ENCODE measurements around the gene QSER1.
"Not testable (repeated sequence)": the region's sequence is repeated elsewhere in the genome, so short reads cannot be mapped to it uniquely, and the experiment has no call there.

QSER1 gene

DNA sequence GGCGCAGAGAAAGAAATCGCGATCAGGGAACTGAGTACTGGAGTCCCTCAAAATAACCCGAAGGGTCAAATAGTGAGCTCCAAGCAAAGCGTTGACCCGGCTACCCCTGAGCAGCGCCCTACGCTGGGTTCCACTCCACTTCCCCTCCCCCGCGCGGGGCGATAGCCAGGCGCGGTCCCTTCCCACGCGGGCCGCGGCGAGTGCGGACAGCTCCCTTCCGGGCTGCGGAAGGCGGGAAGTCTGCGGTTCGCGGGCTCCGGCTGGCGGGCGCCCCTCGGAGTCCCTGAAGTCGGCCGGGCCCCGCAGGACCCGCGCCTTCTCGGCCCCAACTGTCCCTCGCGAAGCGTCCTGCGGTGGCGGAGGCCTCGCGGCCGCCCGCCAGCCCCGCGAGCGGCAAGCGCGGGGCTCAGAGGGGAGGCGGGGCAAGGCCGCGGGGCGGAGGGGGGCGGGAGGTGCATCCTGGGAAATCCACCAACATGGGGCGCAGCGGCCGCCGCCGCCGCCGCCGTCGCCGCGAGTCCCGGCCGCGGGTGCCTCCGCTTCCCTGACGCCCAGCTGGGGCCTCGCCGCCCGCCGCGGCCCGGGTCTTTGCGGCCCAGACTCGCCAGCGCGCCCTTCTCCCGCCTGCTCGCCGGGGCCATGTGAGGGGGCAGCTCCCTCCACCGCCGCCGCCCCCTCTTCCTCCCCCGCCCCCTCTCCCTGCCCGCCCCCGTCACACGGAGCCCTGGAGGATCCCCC is at the start of gene QSER1:
TSS of gene QSER1 (plus strand) at position 457 of the 738 bp plus-strand sequence. CDS start 315 bp downstream, outside the sequence.
- DNase-seq = peak; percentile 9

DNA sequence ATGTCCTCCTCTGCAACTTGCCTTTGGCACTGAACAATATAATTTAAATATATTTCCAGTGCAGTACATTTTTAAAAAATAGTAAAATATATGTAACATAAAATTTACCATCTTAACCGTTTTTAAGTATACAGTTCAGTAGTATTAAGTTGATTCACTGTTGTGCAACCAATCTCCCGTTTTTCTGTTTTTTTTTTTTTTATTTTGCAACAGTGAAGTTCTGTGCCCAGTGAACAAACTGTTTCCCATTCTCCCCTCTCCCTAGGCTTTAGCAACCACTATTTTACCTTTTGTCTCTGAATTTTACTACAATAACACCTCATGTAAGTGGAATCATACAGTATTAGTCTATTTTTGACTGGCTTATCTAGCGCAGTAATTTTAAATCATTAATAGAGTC is 49.1 kb upstream of the QSER1 start:
- DNase-seq = no peak

DNA sequence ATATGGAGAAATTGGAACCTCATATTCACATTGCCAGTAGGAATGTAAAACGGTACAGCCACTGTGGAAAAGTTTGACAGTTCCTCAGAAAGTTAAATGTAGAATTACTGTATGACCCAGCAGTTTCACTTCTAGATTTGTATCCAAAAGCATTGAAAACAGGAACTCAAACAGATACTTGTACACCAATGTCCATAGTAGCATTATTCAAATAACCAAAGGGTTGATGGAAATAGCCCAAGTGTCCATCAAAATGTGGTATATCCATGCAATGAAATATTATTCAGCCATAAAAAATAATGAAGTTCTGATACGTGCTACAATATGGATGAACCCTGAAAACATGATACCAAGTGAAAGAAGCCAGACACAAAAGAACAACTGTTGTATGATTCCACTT is 45.1 kb upstream of the QSER1 start:
- DNase-seq = no peak

DNA sequence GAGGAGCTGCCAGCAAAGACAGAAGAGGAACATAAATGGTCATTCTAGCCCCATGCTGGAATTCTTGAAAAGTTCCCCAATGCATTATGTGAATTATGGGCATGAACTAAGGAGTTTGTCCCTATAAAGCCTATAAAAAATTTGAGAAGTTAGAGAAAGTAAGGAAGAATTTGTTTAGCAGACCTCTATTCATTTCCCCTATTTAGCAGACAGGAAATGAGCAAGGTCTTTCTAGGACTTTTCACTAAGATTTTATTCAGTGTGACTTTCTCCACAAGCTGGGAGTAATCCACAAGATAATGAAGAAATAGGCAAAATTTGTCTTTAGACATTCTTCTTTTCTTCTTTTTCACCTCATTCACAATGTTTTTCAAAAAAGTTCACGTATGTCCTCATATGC is 42.9 kb upstream of the QSER1 start:
- DNase-seq = no peak

DNA sequence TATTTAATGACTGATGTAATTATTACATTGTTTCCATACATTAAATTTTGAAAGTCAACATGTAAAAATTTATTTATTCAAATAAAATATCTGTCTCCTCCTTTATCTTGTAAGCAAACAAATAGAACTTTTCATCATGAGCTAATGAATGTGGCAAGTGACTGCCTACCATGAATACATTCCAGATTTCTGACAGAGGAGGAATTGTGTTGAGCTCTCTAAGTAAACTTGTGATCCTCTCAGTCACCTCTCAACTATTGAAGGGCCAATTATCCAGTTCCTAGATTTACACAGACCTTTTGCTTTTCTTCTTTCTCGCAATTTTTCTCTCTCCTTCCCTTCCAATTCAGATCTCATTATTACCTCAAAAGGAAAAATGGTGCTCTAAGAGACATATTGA is 41.4 kb upstream of the QSER1 start:
- DNase-seq = no peak

DNA sequence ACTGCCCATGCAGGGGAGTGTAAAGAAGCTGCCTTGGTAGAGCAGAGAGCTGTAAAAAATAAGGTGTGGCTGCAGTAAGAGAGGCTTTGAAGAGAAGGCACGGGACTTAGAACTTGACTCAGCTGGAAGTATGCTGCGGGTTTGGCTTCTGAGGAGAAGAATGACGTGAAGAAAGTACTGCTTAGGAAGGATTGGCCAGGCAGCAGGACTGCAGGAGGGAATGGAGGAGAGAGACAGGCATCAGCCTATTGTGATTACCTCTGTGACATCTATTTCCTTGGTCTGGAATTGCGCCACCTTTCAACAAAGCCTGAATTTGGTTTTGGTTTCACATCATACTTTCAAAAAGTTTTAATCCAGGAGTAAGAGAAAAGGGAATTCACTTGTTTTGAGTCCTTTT is 40.4 kb upstream of the QSER1 start:
- no peak for DNase-seq

DNA sequence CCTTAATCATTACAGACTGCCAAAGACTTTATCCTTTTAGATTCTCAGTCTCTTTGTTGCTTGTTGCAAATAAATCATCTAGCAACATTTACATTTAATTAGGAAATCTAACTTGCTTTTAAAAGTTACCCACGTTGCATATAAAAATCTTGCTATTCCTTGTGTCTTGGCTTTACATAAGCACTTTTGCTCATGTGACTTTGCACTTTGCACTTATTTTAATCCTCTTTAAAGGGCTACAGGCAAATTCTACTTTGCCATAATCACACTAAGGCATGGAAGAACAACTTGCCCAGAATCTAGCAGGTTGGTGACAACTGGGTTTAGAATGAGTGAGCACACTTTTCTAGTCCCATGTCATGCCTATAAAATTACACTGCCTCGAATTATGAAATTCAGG is 37.0 kb upstream of the QSER1 start:
- no peak for DNase-seq

DNA sequence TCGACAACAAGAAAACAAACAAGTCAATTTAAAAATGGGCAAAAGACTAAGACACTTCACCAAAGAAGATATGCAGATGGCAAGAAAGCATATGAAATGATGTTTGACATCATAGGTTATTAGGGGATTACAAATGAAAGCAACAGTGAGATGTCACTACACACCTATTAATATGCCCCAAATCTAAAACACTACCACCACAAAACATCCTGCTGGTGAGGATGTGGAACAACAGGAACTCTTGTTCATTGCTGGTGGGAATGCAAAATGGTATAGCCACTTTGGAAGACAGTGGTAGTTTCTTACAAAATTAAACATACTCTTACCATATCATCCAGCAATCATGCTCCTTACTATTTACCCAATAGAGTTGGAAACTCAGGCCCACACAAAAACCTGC is 33.9 kb upstream of the QSER1 start:
- DNase-seq = no peak

DNA sequence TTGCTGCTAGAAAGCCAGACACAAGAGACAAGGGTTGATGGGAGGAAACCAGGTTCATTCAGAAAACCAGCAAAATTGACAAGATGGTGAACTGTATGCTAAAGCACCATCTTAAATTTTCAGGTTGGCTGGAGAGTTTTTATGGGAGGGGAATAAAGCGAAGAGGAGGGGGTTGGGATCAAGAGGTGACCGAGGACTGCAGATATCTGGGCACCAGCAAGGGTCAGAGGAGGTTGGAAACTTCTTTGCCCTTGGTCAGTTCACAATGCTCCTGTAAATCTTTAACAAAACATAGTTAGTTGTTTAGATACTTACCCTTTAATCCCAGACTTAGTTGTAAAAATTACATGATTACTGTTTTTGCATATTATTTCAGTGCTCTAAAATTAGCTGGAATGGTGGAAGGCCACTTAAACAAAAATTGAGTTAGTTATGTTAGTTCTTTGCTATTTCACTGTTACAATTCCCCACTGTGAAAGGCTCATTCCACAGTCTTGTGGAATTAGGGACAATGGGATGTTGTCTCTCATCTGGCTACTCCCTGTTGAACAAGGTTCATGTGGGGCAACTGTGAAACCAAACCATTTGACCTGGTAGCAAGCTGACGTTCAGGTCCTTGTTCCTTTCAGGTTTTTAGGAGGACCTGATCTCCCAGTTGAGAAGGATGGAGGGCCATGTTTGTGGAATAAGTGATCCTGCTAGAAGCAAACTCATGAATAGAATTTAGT is 30.6 kb upstream of the QSER1 start:
- no peak for DNase-seq

DNA sequence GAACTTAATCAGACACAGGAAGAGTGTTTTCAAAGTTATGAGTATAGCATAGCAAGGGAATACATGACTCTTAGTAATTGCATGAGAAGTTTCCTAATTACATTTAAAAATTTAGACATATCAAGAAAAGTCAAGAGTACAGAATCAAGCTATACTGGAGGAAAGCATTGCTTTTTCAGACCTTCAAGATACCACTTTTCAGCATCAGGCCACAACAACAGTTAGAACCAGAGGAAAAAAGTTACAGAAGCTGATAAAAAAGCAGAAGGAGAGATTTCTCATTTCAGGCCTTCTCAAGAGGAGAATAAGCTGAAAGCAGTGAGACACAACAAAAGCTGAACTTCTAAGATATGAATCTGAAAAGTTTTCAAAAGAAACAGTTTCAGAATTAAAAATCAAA is 28.1 kb upstream of the QSER1 start:
- DNase-seq = no peak

DNA sequence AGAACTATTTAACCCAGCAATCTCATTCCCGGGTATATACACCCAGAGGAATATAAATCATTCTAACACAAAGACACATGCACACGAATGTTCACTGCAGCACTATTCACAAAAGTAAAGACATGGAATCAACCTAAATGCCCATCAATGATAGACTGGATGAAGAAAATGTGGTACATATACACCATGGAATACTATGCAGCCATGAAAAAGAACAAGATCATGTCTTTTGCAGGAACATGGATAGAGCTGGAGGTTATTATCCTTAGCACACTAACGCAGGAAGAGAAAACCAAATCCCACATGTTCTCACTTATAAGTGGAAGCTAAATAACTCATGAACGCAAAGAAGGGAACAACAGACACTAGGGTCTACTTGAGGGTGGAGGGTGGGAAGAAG is 23.9 kb upstream of the QSER1 start:
- DNase-seq = not testable (repeated sequence)

DNA sequence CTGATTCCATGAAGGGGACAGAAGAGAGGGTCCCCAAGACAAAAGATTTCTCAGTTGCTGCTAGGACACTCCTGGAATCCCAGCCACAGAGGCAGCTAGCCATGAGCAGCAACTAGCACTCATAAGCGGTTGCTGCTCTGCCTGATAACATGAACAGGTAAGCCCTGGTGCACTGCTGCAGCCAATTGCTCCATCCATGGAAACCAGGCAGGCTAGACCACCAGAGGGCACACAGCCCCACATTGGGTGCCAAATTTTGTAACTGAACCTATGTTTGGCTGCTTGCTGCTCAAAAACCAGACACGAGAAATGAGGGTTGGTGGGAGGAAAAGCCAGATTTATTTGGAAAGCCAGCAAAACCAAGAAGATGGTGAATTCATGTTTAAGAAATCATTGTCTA is 21.9 kb upstream of the QSER1 start:
- no peak for DNase-seq

DNA sequence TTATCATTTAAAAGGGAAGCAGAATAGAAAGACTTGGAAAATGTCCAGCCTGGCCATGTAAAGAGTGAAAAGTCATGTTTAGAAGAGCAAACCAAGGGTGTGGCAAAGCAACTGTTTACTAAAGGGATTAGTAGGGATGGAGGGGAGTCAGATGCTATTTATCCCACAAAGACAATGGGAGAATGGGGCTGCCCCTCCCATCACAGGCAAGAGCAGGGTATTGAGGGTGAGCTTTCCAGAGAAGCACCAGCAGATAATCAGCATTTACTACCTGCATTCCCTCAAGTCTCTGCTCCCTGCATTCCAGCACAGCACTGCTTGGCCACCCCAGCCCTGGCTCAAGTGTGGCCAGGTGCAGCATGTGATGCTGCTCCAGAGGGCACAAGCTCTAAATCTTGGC is 18.5 kb upstream of the QSER1 start:
- no peak for DNase-seq

DNA sequence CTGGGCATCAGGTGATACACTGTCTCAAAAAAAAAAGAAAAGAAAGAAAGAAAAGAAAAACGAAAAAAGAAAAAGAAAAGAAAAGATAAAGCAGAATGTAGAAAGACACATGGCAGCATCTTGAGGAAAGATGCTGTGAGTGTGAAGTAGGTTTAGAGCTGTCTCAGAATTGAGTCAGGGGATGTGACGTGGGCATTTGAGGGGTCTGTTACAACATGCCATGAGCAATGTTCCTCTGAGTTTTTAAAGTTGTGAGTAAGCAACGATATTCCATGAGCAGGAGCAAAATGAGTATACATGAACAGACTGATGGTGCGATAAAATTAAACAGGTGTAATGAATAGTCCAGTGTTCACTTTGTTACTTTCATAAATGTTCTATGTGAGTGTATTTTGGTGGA is 11.3 kb upstream of the QSER1 start:
- no peak for DNase-seq

DNA sequence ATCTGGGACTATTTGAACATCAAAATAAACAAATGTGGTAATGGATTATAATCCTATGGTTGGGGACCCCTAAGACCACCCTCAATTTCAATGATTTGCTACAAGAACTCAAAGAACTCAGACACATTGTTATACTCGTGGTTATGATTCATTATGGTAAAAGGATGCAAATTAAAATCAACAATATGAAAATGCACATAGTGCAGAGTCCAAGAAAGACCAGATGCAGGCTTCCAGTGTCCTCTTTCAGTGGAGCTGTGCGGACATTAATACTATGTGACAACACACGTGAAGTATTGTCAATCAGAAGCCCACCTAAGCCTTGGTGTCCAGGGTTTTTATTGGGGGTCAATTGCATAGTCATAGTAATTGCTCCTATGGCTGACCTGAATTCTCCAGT is 9.2 kb upstream of the QSER1 start:
- DNase-seq = no peak

DNA sequence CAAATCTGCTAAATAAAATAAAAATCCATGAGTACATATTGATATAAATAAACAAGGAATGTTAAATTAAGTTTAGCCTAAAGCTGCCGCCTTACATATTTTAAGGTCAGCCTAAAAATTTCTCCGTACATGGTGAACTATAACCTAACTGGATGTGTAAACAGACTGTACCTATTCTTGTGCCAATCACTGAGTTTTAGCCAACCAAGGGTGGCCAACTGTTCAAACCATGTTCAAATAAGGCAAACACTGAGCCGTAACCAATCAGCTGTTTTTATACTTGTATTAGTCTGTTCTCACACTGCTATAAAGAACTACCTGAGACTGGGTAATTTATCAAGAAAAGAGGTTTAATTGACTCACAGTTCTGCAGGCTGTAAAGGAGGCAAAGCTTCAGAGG is 8.6 kb upstream of the QSER1 start:
- DNase-seq = no peak

DNA sequence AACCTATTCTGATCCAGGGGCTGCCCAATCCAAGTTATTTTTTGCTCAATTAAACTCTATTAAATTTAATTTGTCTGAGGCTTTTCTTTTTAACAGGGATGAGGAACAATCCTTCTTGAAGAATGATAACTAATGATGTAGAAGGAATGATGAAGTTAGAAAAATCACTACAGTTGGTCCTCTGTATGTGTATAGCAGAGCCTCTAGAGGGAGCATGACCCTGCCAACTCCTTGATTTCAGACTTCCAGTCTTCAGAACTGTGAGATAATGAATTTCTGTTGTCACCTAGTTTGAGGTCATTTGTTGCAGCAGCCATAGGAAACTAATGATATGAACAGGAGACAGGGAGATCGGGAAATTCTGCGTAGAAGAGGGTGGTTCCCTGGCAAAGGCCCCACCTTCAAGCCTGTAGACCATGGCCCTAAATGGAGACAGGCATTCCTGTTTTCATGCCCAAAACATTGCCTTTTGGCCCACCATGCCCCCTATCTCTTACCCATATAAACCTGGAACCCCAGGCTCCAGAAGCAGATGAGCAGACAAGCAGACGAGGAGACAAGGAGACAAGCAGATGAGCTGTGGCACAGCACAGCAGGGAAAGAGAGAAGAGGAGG is 7.7 kb upstream of the QSER1 start:
- DNase-seq = no peak

DNA sequence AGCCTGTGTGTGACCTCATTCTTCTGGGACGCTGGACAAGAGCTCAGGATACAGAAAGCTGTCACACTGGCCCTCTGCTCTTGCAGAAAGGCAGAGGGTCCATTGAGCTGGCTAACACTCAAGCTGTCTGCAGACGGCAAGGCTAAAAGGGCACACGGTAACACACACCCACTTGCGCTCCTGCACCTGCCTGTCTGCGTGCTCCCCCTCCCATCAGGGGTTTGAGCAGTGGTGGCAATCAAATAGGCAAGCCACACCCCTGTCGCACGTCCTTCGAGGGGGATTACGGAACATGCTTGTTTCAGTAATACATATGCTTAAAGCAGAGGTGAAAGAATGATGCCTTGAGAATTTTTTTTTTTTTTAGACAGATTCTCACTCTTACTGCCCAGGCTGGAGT is 7.1 kb upstream of the QSER1 start:
- DNase-seq = no peak

DNA sequence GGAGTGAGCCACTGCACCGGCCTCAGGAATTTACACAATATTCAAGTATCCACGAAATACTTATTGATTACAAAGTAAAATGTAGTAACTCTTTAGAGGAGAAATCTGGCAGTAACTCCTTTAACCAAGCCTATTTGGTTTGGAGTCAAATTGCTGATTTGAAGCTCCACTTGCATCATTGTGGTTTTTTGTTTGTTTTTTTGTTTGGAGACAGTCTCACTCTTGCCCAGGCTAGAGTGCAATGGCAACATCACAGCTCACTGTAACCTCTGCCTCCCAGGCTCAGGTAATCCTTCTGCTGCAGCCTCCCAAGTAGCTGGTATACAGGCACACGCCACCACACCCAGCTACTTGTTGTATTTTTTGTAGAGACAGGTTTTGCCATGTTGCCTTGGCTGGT is 6.4 kb upstream of the QSER1 start:
- DNase-seq = no peak

DNA sequence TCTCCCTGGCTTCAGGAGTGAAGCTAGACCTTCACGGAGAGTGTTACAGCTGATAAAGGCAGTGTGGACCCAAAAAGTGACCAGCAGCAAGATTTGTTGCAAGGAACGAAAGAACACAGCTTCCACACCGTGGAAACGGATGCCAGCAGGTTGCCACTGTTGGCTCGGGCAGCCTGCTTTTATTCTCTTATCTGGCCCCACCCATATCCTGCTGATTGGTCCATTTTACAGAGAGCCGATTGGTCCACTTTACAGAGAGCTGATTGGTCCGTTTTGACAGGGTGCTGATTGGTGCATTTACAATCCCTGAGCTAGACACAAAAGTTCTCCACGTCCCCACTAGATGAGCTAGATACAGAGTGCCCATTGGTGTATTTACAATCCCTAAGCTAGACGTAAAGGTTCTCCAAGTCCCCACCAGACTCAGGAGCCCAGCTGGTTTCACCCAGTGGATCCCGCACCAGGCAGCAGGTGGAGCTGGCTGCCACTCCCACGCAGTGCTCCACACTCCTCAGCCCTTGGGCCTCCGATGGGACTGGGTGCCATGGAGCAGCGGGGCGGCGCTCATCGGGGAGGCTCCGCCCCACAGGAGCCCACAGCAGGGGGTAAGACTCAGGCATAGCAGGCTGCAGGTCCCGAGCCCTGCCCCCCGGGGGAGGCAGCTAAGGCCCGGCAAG is 4.8 kb upstream of the QSER1 start:
- DNase-seq = not testable (repeated sequence)

DNA sequence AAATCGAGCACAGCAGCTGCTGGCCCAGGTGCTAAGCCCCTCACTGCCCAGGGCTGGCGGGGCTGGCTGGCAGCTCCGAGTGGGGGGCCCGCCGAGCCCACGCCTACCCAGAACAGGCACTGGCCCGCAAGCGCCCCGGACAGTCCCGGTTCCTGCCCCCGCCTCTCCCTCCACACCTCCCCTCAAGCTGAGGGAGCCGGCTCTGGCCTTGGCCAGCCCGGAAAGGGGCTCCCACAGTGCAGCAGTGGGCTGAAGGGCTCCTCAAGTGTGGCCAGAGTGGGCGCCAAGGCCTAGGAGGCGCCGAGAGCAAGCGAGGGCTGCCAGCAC is 4.3 kb upstream of the QSER1 start:
- DNase-seq = not testable (repeated sequence)

DNA sequence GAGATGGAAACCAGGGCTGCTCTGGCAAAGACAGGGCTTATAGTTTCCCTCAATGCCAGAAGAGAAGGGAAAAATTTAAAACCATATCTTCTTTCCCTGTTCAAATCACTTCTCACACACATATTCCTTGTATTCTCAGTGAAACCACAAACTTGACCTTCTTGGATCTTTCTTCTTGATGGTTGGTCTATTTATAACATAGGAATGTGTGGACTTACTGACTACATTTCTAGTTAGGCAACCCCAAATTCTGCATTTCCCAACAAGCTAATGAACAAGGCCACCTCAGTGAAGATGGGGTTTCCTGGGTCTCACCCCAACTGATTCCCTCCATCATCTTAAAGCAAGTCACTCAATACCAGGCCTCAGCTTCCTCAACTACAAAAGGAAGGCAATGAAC is 3.8 kb upstream of the QSER1 start:
- DNase-seq = no peak

DNA sequence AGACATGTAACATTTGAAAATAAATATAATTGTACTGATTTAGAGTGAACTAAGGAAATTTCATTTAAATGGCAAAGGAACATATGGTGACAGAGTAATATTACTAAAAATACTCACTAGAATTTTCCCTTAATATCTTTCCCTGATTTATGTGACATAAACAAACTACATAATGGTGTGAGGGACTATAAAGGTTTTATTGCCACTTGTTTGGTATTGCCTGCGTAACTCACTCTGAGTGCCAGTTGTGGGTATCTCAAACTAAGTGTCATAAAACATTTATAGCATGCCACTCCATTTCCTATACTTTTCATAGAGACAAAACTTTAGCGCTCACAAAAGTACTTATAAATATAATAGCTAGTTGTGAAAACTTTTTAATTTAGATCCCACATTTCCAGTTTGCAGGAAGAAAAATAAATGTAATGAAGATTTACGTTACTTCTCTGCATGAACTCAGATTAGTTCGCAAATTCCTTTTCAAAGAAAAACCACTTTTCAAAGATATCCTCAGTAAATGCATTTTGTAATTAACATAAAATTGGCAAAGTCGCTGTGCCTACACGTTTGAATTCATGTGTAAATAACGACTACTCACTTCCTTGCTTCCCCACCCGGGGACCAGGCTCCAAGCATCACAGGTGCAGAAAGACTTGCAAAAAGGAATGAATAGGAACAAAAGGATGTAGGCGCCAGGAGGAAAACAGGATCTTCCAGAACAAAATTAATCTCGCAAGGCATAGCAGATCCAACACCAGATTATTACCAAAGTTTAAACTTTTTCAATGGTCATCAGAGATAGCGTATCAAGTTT is 1.6 kb upstream of the QSER1 start:
- DNase-seq = no peak
